ENCODE data around the gene SNAP29. TPM values are rescaled to one million over a fixed set of nuclear protein-coding genes. Genes with fewer than 3 reads are reported as not detected.

SNAP29 gene
- total and polyA plus RNA-seq, 9 of the 15 experiments (the other 6 are each of a cell fraction or from before 2014, with no cell fraction given): 19.5 to 250 (median 75.9) TPM

DNA sequence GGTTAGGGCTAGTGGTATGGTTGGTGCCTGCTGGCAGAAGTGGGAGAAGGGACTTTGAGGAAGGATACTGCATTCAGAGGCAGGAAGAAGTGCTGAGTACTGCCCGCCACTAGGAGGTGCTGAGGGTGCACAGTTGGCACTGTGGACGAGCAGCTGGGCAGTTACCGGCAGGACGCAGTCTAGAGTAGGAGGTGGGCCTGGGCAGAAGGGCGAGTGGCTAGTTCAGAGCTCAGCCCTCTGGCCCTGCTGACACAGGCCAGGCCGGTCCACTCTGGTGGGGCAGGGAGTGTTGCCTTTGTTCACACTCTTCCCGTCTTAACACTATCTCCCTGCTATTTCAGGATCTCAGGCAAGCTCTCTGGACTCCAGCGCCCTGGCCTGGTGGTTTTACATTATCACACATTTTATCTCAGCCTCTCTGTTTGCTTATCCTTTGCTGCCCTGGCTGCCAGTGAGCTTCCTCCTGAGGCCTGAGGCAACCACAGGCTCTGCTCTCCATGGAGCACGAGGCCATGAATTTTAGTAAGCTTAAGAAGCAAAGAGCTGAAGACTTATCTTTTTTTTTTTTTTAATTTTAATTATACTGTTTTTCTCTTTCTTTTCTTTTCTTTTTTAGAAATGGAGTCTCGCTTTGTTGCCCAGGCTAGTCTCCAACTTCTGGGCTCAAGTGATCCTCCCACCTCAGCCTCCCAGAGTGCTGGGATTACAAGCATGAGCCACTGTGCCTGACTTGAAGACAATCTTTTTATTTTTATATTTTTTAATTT, 26.9 kb downstream of the SNAP29 start (continued):
- TF ChIP-seq MEF2A (IDR thresholded peaks at IDR 0.05; ENCODE audit: control insufficient read depth, low read depth, low read length) (no peak; the same call in none of the 2 replicates), FOXA1 (IDR thresholded peaks at IDR 0.05; ENCODE audit: borderline replicate concordance) (no peak), KDM5B (IDR thresholded peaks at IDR 0.05; ENCODE audit: insufficient replicate concordance, low read depth, low read length) (no peak), GATAD2B (IDR thresholded peaks at IDR 0.05; ENCODE audit: borderline replicate concordance) (no peak), ADNP (tag; IDR thresholded peaks at IDR 0.05) (no peak), SRSF3 (IDR thresholded peaks at IDR 0.05; ENCODE audit: insufficient read depth, low read length) (no peak), THAP12 (CRISPR knock-in tag; IDR thresholded peaks at IDR 0.05) (peak; percentile 97), ETV6 (IDR thresholded peaks at IDR 0.05; ENCODE audit: borderline replicate concordance in 1 of 2, low read depth in 2 of 2, low read length in 1 of 2) (peak; percentile 48 to 59; a peak in 1 of 4 replicates), ETV6 (CRISPR knock-in tag; IDR thresholded peaks at IDR 0.05; ENCODE audit: borderline replicate concordance) (no peak), HOXB6 (CRISPR knock-in tag; IDR thresholded peaks at IDR 0.05; ENCODE audit: borderline replicate concordance) (peak; percentile 76; the same call in 1 of the 2 replicates), BRCA1 (IDR thresholded peaks at IDR 0.05) (no peak), BRCA1 (CRISPR knock-in tag; IDR thresholded peaks at IDR 0.05) (no peak), RBFOX2 (IDR thresholded peaks at IDR 0.05; ENCODE audit: low read depth, low read length) (peak; percentile 73), CBFB (CRISPR knock-in tag; IDR thresholded peaks at IDR 0.05) (peak; percentile 98), ZNF134 (CRISPR knock-in tag; conservative IDR thresholded peaks at IDR 0.05) (peak; percentile 87), ZNF165 (CRISPR knock-in tag; IDR thresholded peaks at IDR 0.05; ENCODE audit: borderline replicate concordance) (peak; percentile 93; the same call in 1 of the 2 replicates), TAF15 (IDR thresholded peaks at IDR 0.05; ENCODE audit: low read depth, low read length) (no peak), RBM22 (IDR thresholded peaks at IDR 0.05; ENCODE audit: low read depth, low read length, poor library complexity, severe bottlenecking) (no peak), SETDB1 (IDR thresholded peaks at IDR 0.05; ENCODE audit: low read length) (peak; percentile 93), ZNF263 (CRISPR knock-in tag; IDR thresholded peaks at IDR 0.05; ENCODE audit: borderline replicate concordance) (peak; percentile 73; the same call in 1 of the 2 replicates), ZNF77 (CRISPR knock-in tag; IDR thresholded peaks at IDR 0.05) (no peak)
- TF ChIP-seq, protein P1, sequence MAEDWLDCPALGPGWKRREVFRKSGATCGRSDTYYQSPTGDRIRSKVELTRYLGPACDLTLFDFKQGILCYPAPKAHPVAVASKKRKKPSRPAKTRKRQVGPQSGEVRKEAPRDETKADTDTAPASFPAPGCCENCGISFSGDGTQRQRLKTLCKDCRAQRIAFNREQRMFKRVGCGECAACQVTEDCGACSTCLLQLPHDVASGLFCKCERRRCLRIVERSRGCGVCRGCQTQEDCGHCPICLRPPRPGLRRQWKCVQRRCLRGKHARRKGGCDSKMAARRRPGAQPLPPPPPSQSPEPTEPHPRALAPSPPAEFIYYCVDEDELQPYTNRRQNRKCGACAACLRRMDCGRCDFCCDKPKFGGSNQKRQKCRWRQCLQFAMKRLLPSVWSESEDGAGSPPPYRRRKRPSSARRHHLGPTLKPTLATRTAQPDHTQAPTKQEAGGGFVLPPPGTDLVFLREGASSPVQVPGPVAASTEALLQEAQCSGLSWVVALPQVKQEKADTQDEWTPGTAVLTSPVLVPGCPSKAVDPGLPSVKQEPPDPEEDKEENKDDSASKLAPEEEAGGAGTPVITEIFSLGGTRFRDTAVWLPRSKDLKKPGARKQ (CRISPR knock-in tag; IDR thresholded peaks at IDR 0.05): no peak
- TF ChIP-seq, protein P2, sequence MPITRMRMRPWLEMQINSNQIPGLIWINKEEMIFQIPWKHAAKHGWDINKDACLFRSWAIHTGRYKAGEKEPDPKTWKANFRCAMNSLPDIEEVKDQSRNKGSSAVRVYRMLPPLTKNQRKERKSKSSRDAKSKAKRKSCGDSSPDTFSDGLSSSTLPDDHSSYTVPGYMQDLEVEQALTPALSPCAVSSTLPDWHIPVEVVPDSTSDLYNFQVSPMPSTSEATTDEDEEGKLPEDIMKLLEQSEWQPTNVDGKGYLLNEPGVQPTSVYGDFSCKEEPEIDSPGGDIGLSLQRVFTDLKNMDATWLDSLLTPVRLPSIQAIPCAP (CRISPR knock-in tag; IDR thresholded peaks at IDR 0.05; ENCODE audit: borderline replicate concordance): no peak
